ENCODE measurements around the gene CNNM3.

Gene CNNM3

GRCh38 chr2:96819876-96820511 lies 3.9 kb downstream of the CNNM3 start:
- Histone ChIP-seq H3K4me2 (ENCODE audit: low read length) (no peak overlapping the region), H3K27ac (ENCODE audit: low read length) (no peak overlapping the region), H3K79me2 (ENCODE audit: low read length) (peaks cover 36% of the 10 kb centered on the region), H3K9ac (ENCODE audit: low read length) (no peak overlapping the region), H3K4me1 (ENCODE audit: low read length) (peaks cover 11% of the 10 kb centered on the region), H3K36me3 (replicated peaks; ENCODE audit: low read depth, low read length) (peaks cover 6% of the 10 kb centered on the region), H3K27me3 (ENCODE audit: low read depth, low read length) (no peaks in the 10 kb centered on the region), H4K20me1 (ENCODE audit: insufficient read depth, low read length) (peaks cover 20% of the 10 kb centered on the region; the same call in 1 of the 2 replicates), H2AFZ (ENCODE audit: low read depth, low read length) (no peak overlapping the region), H3K4me3 (ENCODE audit: low read length) (no peak overlapping the region), H3K9me3 (ENCODE audit: insufficient read depth, low read length) (no peaks in the 10 kb centered on the region)
- TF ChIP-seq CTCF (IDR thresholded peaks at IDR 0.05; ENCODE audit: low read depth, low read length) (no peak), EZH2phosphoT487 (IDR thresholded peaks at IDR 0.05; ENCODE audit: low read depth) (no peak)

- no peak overlapping the region for H3K4me2 ChIP-seq (ENCODE audit: low read length)
- H2AFZ ChIP-seq (ENCODE audit: low read depth, low read length): no peak overlapping the region
- H3K27ac ChIP-seq (ENCODE audit: low read length): no peak overlapping the region
- no peaks in the 10 kb centered on the region for H3K27me3 ChIP-seq (ENCODE audit: low read depth, low read length)
- H3K4me3 ChIP-seq (ENCODE audit: low read length): no peak overlapping the region
- peaks cover 8% of the 10 kb centered on the region for H3K36me3 ChIP-seq (replicated peaks; ENCODE audit: low read depth, low read length)
- peaks cover 20% of the 10 kb centered on the region; the same call in 1 of the 2 replicates for H4K20me1 ChIP-seq (ENCODE audit: insufficient read depth, low read length)
- H3K4me1 ChIP-seq (ENCODE audit: low read length): peaks cover 8% of the 10 kb centered on the region
- peaks cover 36% of the 10 kb centered on the region for H3K79me2 ChIP-seq (ENCODE audit: low read length)
- H3K9me3 ChIP-seq (ENCODE audit: insufficient read depth, low read length): no peaks in the 10 kb centered on the region
- H3K9ac ChIP-seq (ENCODE audit: low read length): no peak overlapping the region
- TF ChIP-seq CTCF (IDR thresholded peaks at IDR 0.05; ENCODE audit: low read depth, low read length): no peak
- TF ChIP-seq EZH2phosphoT487 (IDR thresholded peaks at IDR 0.05; ENCODE audit: low read depth): no peak
Measured at GRCh38 chr2:96821113-96821675, 5.1 kb downstream of the CNNM3 start.

GRCh38 chr2:96822786-96823185 lies 6.7 kb downstream of the CNNM3 start:
- Histone ChIP-seq H3K9ac (ENCODE audit: low read length) (no peak overlapping the region), H3K4me2 (ENCODE audit: low read length) (no peak overlapping the region), H3K27me3 (ENCODE audit: low read depth, low read length) (no peaks in the 10 kb centered on the region), H3K79me2 (ENCODE audit: low read length) (peaks cover 27% of the 10 kb centered on the region), H3K4me1 (ENCODE audit: low read length) (no peaks in the 10 kb centered on the region; the same call in 1 of the 2 replicates), H4K20me1 (ENCODE audit: insufficient read depth, low read length) (peaks cover 12% of the 10 kb centered on the region; the same call in 1 of the 2 replicates), H3K36me3 (replicated peaks; ENCODE audit: low read depth, low read length) (peaks cover 8% of the 10 kb centered on the region), H2AFZ (ENCODE audit: low read depth, low read length) (no peak overlapping the region), H3K27ac (ENCODE audit: low read length) (no peak overlapping the region), H3K4me3 (ENCODE audit: low read length) (no peak overlapping the region), H3K9me3 (ENCODE audit: insufficient read depth, low read length) (no peaks in the 10 kb centered on the region)
- no peak for TF ChIP-seq EZH2phosphoT487 (IDR thresholded peaks at IDR 0.05; ENCODE audit: low read depth)
- TF ChIP-seq CTCF (IDR thresholded peaks at IDR 0.05; ENCODE audit: low read depth, low read length): no peak

- no peak overlapping the region for H2AFZ ChIP-seq (ENCODE audit: low read depth, low read length)
- no peak overlapping the region for H3K4me2 ChIP-seq (ENCODE audit: low read length)
- H3K27me3 ChIP-seq (ENCODE audit: low read depth, low read length): no peaks in the 10 kb centered on the region
- H3K9ac ChIP-seq (ENCODE audit: low read length): no peak overlapping the region
- TF ChIP-seq EZH2phosphoT487 (IDR thresholded peaks at IDR 0.05; ENCODE audit: low read depth) (no peak), CTCF (IDR thresholded peaks at IDR 0.05; ENCODE audit: low read depth, low read length) (no peak)
- no peak overlapping the region for H3K4me3 ChIP-seq (ENCODE audit: low read length)
- no peaks in the 10 kb centered on the region for H3K4me1 ChIP-seq (ENCODE audit: low read length)
- no peaks in the 10 kb centered on the region for H3K9me3 ChIP-seq (ENCODE audit: insufficient read depth, low read length)
- H3K27ac ChIP-seq (ENCODE audit: low read length): no peak overlapping the region
- peaks cover 10% of the 10 kb centered on the region for H3K36me3 ChIP-seq (replicated peaks; ENCODE audit: low read depth, low read length)
- peaks cover 22% of the 10 kb centered on the region for H3K79me2 ChIP-seq (ENCODE audit: low read length)
- peaks cover 12% of the 10 kb centered on the region; the same call in 1 of the 2 replicates for H4K20me1 ChIP-seq (ENCODE audit: insufficient read depth, low read length)
Measured at GRCh38 chr2:96823198-96823597, 7.1 kb downstream of the CNNM3 start.
